ENCODE measurements around the gene DUSP23.

DUSP23 gene

GRCh38 chr1:159828581-159829272 lies 48.0 kb downstream of the DUSP23 start:
- no peak for DNase-seq (ENCODE audit: low read depth)

- no peak for DNase-seq (ENCODE audit: low read depth)
These were observed 48.5 kb downstream of the DUSP23 start for GRCh38 chr1:159829273-159829634.

DNA sequence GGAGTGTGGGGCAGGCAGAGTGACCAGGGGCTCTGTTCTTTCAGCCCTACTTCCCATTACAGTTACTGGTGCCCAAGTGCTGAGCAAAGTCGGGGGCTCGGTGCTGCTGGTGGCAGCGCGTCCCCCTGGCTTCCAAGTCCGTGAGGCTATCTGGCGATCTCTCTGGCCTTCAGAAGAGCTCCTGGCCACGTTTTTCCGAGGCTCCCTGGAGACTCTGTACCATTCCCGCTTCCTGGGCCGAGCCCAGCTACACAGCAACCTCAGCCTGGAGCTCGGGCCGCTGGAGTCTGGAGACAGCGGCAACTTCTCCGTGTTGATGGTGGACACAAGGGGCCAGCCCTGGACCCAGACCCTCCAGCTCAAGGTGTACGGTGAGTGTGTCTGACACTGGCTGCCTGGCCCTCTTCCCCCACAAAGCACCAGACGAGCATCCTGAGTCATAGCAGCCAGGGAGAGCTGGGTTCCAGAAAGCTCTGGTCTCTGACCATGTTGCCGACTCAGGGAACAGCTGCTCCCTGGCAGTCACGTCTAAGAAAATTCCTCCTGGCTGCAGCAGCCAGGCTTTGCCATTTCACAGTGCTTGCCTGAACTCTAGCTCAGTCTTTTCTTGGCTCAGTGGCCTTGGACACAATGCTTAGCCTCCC lies 49.2 kb downstream of the DUSP23 start:
- DNase-seq (ENCODE audit: low read depth): no peak

DNA sequence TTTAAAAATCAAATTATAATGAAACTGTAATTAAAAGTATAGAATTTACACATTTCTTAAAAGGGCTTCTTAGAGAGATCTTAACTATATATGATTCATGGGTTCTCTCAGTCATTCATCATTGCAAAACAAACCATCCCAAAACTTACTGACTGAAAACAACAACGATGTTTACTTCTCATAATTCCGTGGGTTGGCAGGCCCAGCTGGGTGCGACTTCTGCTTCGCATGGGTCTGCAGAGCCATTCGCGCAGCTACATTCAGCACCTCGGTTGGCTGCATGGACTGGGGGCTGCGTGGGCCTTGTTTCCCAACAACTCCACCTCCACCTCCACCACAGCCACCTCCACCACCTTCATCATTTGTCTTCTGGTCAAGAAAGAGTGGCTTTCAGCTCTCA lies 50.0 kb downstream of the DUSP23 start:
- DNase-seq (ENCODE audit: low read depth): no peak

DNA sequence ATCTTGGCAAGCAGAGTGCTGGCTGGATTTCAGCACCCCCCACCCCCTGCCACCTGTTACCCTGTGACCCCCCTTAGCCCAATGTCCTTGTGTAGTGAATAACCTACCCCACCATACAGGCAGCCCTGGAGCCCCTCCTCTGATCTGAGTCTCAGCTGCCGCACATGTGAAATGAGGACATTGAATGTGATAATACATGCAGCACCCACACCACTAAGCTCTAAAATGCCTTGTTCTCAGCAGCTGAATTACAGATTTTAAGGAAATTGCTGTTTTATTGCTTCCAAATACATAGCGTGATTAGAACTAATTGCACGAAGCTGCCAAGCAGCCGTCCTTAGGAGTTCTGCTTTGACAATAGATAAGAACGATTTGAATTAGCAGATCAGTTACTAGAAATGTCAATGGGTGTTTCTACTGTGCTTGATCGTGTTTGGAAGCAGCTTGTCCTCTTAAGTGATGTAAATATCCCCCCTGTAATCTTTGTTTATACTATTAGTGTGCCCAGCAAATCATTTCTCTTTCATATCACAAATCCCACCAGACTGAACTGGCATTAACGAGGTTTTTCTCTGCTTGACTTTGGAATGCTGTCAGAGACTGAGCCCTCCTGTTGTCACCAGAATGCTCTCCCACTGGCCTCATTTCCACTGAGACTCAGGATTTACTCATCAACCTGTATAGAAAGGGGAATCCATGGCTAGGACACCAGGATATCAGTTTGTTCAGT lies 50.8 kb downstream of the DUSP23 start:
- no peak for DNase-seq (ENCODE audit: low read depth)
